Astrocyte of the cerebellum (primary cell): ENCODE data around the gene PRRT3.
"Not testable (repeated sequence)": the region's sequence is repeated elsewhere in the genome, so short reads cannot be mapped to it uniquely, and the experiment has no call there.

ENCODE experiments used
- DNase-seq: peaks from one replicate; pipeline ENCODE4 v3.0.0-alpha.2; 2011; ENCODE audit warnings: low read depth
- H3K4me3 ChIP-seq: 2 replicates; pipeline ENCODE4 v1.5.1; 2011; ENCODE audit warnings: mild to moderate bottlenecking, low read depth, low read length, moderate library complexity
- in situ Hi-C: cut with HindIII; loops from 2 replicates; pipeline ENCODE4 v1.10.0; 2017; ENCODE audit warnings: low sequenced_read_pairs
- TF ChIP-seq, protein P1 (sequence below): IDR thresholded peaks from 2 replicates; pipeline ENCODE4 v1.5.1; 2012; ENCODE audit warnings: low read length, low read depth, moderate library complexity, mild to moderate bottlenecking; ENCODE audit errors: missing control alignments

The PRRT3 gene

DNA sequence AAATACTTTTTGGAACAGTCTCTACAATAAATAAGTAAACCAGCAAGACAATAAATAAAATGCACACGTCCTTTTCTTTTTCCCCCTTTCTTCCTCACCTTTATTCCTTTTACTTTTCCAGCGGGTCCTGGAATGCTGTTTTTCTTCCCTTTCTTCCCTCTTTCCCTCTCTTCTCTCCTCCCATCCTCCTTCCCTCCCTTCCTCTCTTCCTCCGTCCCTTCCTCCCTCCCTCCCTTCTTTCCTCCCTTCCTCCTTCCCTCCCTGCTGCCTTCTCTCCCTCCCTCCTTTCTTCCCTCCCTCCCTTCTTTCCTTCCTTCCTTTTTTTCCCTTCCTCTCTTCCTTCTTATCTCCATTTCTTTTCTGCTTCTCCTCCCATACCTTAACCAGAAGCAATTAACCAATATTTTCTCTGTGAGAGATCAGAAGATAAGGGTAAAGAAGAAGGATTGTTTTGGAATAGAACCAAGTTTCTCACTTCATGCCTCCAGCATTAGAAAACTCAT is 52.9 kb downstream of the PRRT3 start:
- in situ Hi-C loops = no loop called here
- TF ChIP-seq, protein P1, sequence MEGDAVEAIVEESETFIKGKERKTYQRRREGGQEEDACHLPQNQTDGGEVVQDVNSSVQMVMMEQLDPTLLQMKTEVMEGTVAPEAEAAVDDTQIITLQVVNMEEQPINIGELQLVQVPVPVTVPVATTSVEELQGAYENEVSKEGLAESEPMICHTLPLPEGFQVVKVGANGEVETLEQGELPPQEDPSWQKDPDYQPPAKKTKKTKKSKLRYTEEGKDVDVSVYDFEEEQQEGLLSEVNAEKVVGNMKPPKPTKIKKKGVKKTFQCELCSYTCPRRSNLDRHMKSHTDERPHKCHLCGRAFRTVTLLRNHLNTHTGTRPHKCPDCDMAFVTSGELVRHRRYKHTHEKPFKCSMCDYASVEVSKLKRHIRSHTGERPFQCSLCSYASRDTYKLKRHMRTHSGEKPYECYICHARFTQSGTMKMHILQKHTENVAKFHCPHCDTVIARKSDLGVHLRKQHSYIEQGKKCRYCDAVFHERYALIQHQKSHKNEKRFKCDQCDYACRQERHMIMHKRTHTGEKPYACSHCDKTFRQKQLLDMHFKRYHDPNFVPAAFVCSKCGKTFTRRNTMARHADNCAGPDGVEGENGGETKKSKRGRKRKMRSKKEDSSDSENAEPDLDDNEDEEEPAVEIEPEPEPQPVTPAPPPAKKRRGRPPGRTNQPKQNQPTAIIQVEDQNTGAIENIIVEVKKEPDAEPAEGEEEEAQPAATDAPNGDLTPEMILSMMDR = no peak
- no peak for DNase-seq
- no peak overlapping the region for H3K4me3 ChIP-seq

DNA sequence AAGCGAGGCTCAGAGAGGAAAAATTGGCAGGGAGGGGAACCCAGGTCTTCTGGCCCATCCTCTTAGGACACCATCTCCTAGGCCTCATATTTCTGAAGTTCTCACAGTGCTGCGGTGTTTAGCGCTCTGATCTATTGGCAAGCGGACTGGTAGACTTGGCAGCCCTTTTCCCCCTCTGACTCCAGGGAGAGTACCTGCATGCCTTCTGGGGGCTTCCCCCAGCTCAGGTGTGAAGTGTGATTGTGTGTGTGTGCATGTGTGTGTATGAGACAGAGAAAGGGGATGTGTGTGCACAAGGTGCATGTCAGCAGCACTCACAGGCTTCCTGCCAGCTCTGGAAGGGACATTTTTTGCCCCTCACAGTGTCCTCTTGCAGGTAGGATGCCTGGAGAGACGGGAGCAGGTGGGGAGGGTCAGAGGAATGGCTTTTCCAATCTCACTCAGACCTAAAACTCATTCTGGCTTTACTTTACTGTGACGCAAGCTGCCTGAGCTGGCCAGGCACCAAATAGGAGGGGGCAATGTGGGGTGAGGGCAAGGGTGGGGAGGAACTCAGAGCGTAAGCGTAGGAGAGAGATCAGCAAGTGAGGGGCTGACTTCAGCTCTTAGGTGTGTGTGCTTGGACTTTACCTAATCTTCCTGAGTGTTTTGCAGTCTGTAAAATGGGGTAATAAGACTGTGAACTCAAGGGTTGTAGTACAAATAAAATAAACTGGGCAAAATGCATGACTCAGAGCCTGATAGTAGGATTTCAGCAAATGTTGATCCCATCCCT is 53.6 kb downstream of the PRRT3 start:
- TF ChIP-seq, protein P1 = no peak
- no peak overlapping the region for H3K4me3 ChIP-seq
- no peak for DNase-seq
- in situ Hi-C loops = no loop called here

DNA sequence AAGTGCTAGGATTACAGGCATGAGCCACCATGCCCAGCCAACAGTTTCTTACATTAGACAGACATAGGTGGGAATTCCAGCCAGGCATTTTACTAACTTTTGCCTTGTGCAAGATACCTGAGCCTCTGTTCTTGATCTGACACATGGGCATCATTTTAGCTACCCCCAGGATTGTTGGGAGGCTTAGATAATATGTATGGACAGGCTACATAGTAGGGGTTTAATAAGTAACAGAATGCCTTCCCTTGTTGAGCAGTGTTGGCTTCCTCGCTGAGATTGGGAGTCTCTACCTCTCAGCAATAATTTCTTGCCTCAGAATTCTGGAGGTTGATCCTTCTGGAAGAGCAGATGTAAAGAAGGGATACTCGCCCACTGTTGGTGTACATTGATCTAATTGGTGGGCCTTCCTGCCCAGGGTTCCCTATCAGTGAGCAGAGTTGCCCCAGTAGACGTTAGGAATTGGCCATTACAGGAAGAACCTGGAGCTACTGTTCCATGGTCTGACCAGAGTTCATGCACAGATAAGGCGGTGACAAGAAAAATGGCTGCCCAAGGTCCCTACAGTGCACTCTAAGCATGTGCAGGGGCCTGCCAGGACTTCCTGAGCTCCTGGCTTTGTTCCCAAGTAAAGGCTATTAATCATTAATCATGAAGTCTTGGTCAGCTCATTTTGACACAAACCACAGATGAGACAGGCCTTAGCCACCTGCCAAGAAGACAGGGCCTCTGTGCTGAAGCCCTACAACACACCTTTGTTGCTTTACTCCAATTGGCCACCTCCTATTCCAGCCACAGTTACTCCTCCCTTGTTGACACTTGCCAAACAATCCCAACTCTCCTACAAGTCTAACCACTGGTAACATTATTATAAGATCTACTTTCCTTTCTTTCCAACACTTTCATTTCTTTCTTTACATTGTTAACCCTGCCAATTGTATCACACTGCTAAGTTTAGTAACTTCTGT is 54.5 kb downstream of the PRRT3 start:
- no peak for DNase-seq
- in situ Hi-C loops = no loop called here
- no peak overlapping the region for H3K4me3 ChIP-seq
- TF ChIP-seq, protein P1 = no peak

DNA sequence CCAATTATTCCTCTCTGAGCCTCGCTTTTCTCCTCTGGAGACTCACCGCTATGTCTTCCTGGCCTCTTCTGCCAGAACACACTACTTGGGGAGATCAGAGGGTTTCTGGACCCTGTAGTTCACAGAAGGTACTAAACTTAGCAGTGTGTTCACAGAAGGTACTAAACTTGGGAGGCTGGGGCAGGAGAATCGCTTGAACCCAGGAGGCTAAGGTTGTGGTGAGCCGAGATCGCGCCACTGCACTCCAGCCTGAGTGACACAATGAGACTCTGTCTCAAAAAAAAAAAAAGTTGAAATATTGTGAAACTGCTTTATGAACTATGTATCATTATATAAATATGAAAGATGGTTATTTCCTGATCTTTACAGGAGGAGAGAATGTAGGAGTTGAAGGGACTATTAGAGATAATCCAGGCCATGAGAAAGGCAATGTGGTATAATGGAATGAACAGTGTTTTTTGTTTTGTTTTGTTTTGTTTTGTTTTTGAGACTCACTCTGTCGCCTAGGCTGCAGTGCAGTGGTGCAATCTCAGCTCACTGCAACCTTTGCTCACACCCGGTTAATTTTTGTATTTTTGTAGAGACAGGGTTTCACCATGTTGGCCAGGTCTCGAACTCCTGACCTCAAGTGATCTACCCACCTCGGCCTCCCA is 55.3 kb downstream of the PRRT3 start:
- in situ Hi-C loops, DNase-seq: not testable (repeated sequence)

DNA sequence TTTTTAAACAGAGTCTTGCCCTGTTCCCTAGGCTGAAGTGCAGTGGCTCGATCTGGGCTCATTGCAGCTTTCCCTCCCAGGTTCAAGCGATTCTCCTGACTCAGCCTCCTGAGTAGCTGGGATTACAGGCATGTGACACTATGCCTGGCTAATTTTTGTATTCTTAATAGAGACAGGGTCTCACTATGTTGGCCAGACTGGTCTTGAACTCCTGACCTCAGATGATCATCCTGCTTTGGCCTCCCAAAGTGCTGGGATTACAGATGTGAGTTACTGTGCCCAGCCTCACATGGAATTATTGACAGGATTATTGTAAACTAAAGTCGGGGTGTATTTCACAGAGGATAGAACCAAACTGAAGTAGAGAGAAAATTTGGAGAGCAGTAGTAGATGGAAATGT is 56.5 kb downstream of the PRRT3 start:
- in situ Hi-C loops, H3K4me3 ChIP-seq, DNase-seq: not testable (repeated sequence)

More for the DNA sequence above, 55.3 kb downstream of the PRRT3 start:
- not testable (repeated sequence) for H3K4me3 ChIP-seq
